ENCODE measurements around the gene ELN. TPM values are rescaled to one million over a fixed set of nuclear protein-coding genes. Genes with fewer than 3 reads are reported as not detected.

ELN gene
- polyA plus RNA-seq, 1 experiment = 2.1 TPM

GRCh38 chr7:74082770-74083116, 54.8 kb downstream of the ELN start:
- ChIA-PET CTCF (interaction anchor here (0.7 to 1.2 kb wide), 3 partner anchors 10 to 14 kb away, joined by 3 to 4 read pairs (median 4); no protein-coding TSS in a partner anchor), POLR2A (interaction anchor here (0.5 to 1.6 kb wide), 3 partner anchors 15 to 31 kb away, joined by 3 to 10 read pairs (median 4); no protein-coding TSS in a partner anchor)
- H3K4me3 ChIP-seq (ENCODE audit: low read depth, low read length) = peak overlapping the region; percentile 46
- H3K27me3 ChIP-seq (ENCODE audit: control insufficient read depth, insufficient read depth, low read length) = no peaks in the 10 kb centered on the region
- DNase-seq (ENCODE audit: low read depth, low spot score) = no peak
- no peak for TF ChIP-seq CTCF (IDR thresholded peaks at IDR 0.05; ENCODE audit: low read depth, low read length)
- H3K27ac ChIP-seq (ENCODE audit: low read depth, low read length) = peak overlapping the region; percentile 65
- H3K9me3 ChIP-seq (ENCODE audit: control insufficient read depth, insufficient read depth, low read length) = no peaks in the 10 kb centered on the region; the same call in 1 of the 2 replicates

- H3K27me3 ChIP-seq (ENCODE audit: control insufficient read depth, insufficient read depth, low read length) = no peaks in the 10 kb centered on the region
- POLR2A ChIA-PET = interaction anchor here (0.5 to 1.6 kb wide), 9 partner anchors 10 to 225 kb away, joined by 3 to 10 read pairs (median 4); no protein-coding TSS in a partner anchor
- no peak for TF ChIP-seq CTCF (IDR thresholded peaks at IDR 0.05; ENCODE audit: low read depth, low read length)
- peak within 1 kb of the TSS; percentile 73 for H3K27ac ChIP-seq (ENCODE audit: low read depth, low read length)
- peak within 1 kb of the TSS; percentile 69 for H3K4me3 ChIP-seq (ENCODE audit: low read depth, low read length)
- CTCF ChIA-PET = interaction anchor here (0.7 to 1.2 kb wide), 2 partner anchors 11 to 15 kb away, joined by 3 to 4 read pairs; no protein-coding TSS in a partner anchor
- H3K9me3 ChIP-seq (ENCODE audit: control insufficient read depth, insufficient read depth, low read length) = no peaks in the 10 kb centered on the region; the same call in 1 of the 2 replicates
- DNase-seq (ENCODE audit: low read depth, low spot score) = peak; percentile 42
These were observed 55.3 kb downstream of the ELN start, which contains the start of gene LIMK1 for GRCh38 chr7:74083117-74083876. Gene LIMK1 (plus strand): TSS chr7:74083804. CDS start chr7:74083991, 187 bp downstream.

GRCh38 chr7:74083928-74084721, 56.2 kb downstream of the ELN start:
- no peak for TF ChIP-seq CTCF (IDR thresholded peaks at IDR 0.05; ENCODE audit: low read depth, low read length)
- H3K9me3 ChIP-seq (ENCODE audit: control insufficient read depth, insufficient read depth, low read length) = no peaks in the 10 kb centered on the region; the same call in 1 of the 2 replicates
- POLR2A ChIA-PET = interaction anchor here (0.5 to 1.6 kb wide), 7 partner anchors 10 to 189 kb away, joined by 3 to 10 read pairs (median 4); no protein-coding TSS in a partner anchor

GRCh38 chr7:74084722-74085578, 57.0 kb downstream of the ELN start:
- ChIA-PET POLR2A (interaction anchor here (0.5 to 1.0 kb wide), 3 partner anchors 9 to 395 kb away, joined by 3 to 4 read pairs (median 3); no protein-coding TSS in a partner anchor), CTCF (interaction anchor here (0.6 kb wide), 1 partner anchor 17 kb away, joined by 10 read pairs; no protein-coding TSS in a partner anchor)
- H3K27me3 ChIP-seq (ENCODE audit: control insufficient read depth, insufficient read depth, low read length) = no peaks in the 10 kb centered on the region
- no peaks in the 10 kb centered on the region; the same call in 1 of the 2 replicates for H3K9me3 ChIP-seq (ENCODE audit: control insufficient read depth, insufficient read depth, low read length)
- H3K27ac ChIP-seq (ENCODE audit: low read depth, low read length) = peak overlapping the region; percentile 73
- peak overlapping the region; percentile 69 for H3K4me3 ChIP-seq (ENCODE audit: low read depth, low read length)
- no peak for TF ChIP-seq CTCF (IDR thresholded peaks at IDR 0.05; ENCODE audit: low read depth, low read length)
- DNase-seq (ENCODE audit: low read depth, low spot score) = no peak

More at GRCh38 chr7:74083928-74084721, 56.2 kb downstream of the ELN start:
- H3K4me3 ChIP-seq (ENCODE audit: low read depth, low read length) = peak overlapping the region; percentile 69
- H3K27me3 ChIP-seq (ENCODE audit: control insufficient read depth, insufficient read depth, low read length) = no peaks in the 10 kb centered on the region
- DNase-seq (ENCODE audit: low read depth, low spot score) = no peak
- H3K27ac ChIP-seq (ENCODE audit: low read depth, low read length) = peak overlapping the region; percentile 73
- CTCF ChIA-PET = interaction anchor here (1.2 kb wide), 1 partner anchor 16 kb away, joined by 4 read pairs; no protein-coding TSS in a partner anchor
